ENCODE measurements around the gene GOLGA6L7.
"Not testable (repeated sequence)": the region's sequence is repeated elsewhere in the genome, so short reads cannot be mapped to it uniquely, and the experiment has no call there.

- not testable (repeated sequence) for TF ChIP-seq CTCF (IDR thresholded peaks at IDR 0.05); POLR2A (IDR thresholded peaks at IDR 0.05; ENCODE audit: low read depth); POLR2AphosphoS5 (IDR thresholded peaks at IDR 0.05); EP300 (IDR thresholded peaks at IDR 0.05)
These were observed 485 bp downstream of the GOLGA6L7 start for GRCh38 chr15:28847959-28848358.

All from esophagus muscularis mucosa (tissue), 4 donors.